ENCODE measurements around the gene ACTR3C. TPM values are rescaled to one million over a fixed set of nuclear protein-coding genes. Genes with fewer than 3 reads are reported as not detected.
"Not testable (repeated sequence)": the region's sequence is repeated elsewhere in the genome, so short reads cannot be mapped to it uniquely, and the experiment has no call there.

The ACTR3C gene
- total RNA-seq, 1 experiment from 2014 or later, result 8.0 TPM

GRCh38 chr7:150278383-150278782 is 45.0 kb downstream of the ACTR3C start:
- H3K9me3 Mint-ChIP-seq (ENCODE audit: unreplicated experiment); H3K4me1 ChIP-seq; POLR2A ChIA-PET; H3K27me3 ChIP-seq (replicated peaks; ENCODE audit: control insufficient read depth, insufficient read depth, low read length); DNase-seq; H3K4me3 Mint-ChIP-seq (ENCODE audit: unreplicated experiment); H3K36me3 ChIP-seq (ENCODE audit: control insufficient read depth, insufficient read depth, low read length); H3K36me3 Mint-ChIP-seq (ENCODE audit: insufficient read depth, unreplicated experiment); intact Hi-C loops (cut with micrococcal nuclease; ENCODE audit: unreplicated experiment); H3K9me3 ChIP-seq; BruUV-seq (replicated peaks); H3K27ac Mint-ChIP-seq (ENCODE audit: unreplicated experiment); H3K4me3 ChIP-seq (ENCODE audit: low read depth, low read length); H3K4me1 Mint-ChIP-seq (ENCODE audit: low read depth, unreplicated experiment); H3K27me3 Mint-ChIP-seq (ENCODE audit: insufficient read depth, unreplicated experiment); CTCF ChIA-PET: not testable (repeated sequence)

- POLR2A ChIA-PET; H3K9me3 Mint-ChIP-seq (ENCODE audit: unreplicated experiment); H3K27me3 ChIP-seq (replicated peaks; ENCODE audit: control insufficient read depth, insufficient read depth, low read length); H3K36me3 Mint-ChIP-seq (ENCODE audit: insufficient read depth, unreplicated experiment); H3K4me3 Mint-ChIP-seq (ENCODE audit: unreplicated experiment); CTCF ChIA-PET; H3K36me3 ChIP-seq (ENCODE audit: control insufficient read depth, insufficient read depth, low read length); BruUV-seq (replicated peaks); H3K27me3 Mint-ChIP-seq (ENCODE audit: insufficient read depth, unreplicated experiment); H3K4me1 Mint-ChIP-seq (ENCODE audit: low read depth, unreplicated experiment); H3K9me3 ChIP-seq; H3K4me1 ChIP-seq; H3K4me3 ChIP-seq (ENCODE audit: low read depth, low read length); H3K27ac Mint-ChIP-seq (ENCODE audit: unreplicated experiment); intact Hi-C loops (cut with micrococcal nuclease; ENCODE audit: unreplicated experiment): not testable (repeated sequence)
- TF ChIP-seq CTCF (IDR thresholded peaks at IDR 0.05; ENCODE audit: insufficient read depth in 1 of 2, low read depth in 1 of 2, low read length in 1 of 2, severe bottlenecking in 1 of 2, unreplicated experiment in 1 of 2), result peak; percentile 61 to 78
- DNase-seq, result peak in 1 of 2 experiments; percentile 43
These were observed 47.1 kb downstream of the ACTR3C start for GRCh38 chr7:150276132-150276695.

- H3K4me1 ChIP-seq; H3K9me3 Mint-ChIP-seq (ENCODE audit: unreplicated experiment); intact Hi-C loops (cut with micrococcal nuclease; ENCODE audit: unreplicated experiment); H3K36me3 ChIP-seq (ENCODE audit: control insufficient read depth, insufficient read depth, low read length); BruUV-seq (replicated peaks); H3K27ac Mint-ChIP-seq (ENCODE audit: unreplicated experiment); POLR2A ChIA-PET; CTCF ChIA-PET; H3K4me3 ChIP-seq (ENCODE audit: low read depth, low read length); H3K36me3 Mint-ChIP-seq (ENCODE audit: insufficient read depth, unreplicated experiment); H3K4me3 Mint-ChIP-seq (ENCODE audit: unreplicated experiment); DNase-seq; H3K27me3 ChIP-seq (replicated peaks; ENCODE audit: control insufficient read depth, insufficient read depth, low read length); H3K27me3 Mint-ChIP-seq (ENCODE audit: insufficient read depth, unreplicated experiment); H3K4me1 Mint-ChIP-seq (ENCODE audit: low read depth, unreplicated experiment); H3K9me3 ChIP-seq: not testable (repeated sequence)
These were observed 51.4 kb downstream of the ACTR3C start for GRCh38 chr7:150271898-150272297.

- H3K4me1 Mint-ChIP-seq (ENCODE audit: low read depth, unreplicated experiment); POLR2A ChIA-PET; H3K27me3 ChIP-seq (replicated peaks; ENCODE audit: control insufficient read depth, insufficient read depth, low read length); H3K27me3 Mint-ChIP-seq (ENCODE audit: insufficient read depth, unreplicated experiment); H3K4me3 Mint-ChIP-seq (ENCODE audit: unreplicated experiment); H3K4me3 ChIP-seq (ENCODE audit: low read depth, low read length); H3K4me1 ChIP-seq; H3K36me3 ChIP-seq (ENCODE audit: control insufficient read depth, insufficient read depth, low read length); H3K9me3 Mint-ChIP-seq (ENCODE audit: unreplicated experiment); DNase-seq; intact Hi-C loops (cut with micrococcal nuclease; ENCODE audit: unreplicated experiment); H3K36me3 Mint-ChIP-seq (ENCODE audit: insufficient read depth, unreplicated experiment); H3K9me3 ChIP-seq; CTCF ChIA-PET; BruUV-seq (replicated peaks); H3K27ac Mint-ChIP-seq (ENCODE audit: unreplicated experiment): not testable (repeated sequence)
These were observed 53.1 kb downstream of the ACTR3C start for GRCh38 chr7:150270101-150270824.

GRCh38 chr7:150268798-150269197 is 54.5 kb downstream of the ACTR3C start:
- H3K9me3 Mint-ChIP-seq (ENCODE audit: unreplicated experiment); H3K4me3 Mint-ChIP-seq (ENCODE audit: unreplicated experiment); DNase-seq; H3K27ac Mint-ChIP-seq (ENCODE audit: unreplicated experiment); H3K9me3 ChIP-seq; H3K27me3 ChIP-seq (replicated peaks; ENCODE audit: control insufficient read depth, insufficient read depth, low read length); H3K36me3 Mint-ChIP-seq (ENCODE audit: insufficient read depth, unreplicated experiment); POLR2A ChIA-PET; intact Hi-C loops (cut with micrococcal nuclease; ENCODE audit: unreplicated experiment); CTCF ChIA-PET; H3K36me3 ChIP-seq (ENCODE audit: control insufficient read depth, insufficient read depth, low read length); H3K27me3 Mint-ChIP-seq (ENCODE audit: insufficient read depth, unreplicated experiment); H3K4me1 ChIP-seq; BruUV-seq (replicated peaks); H3K4me1 Mint-ChIP-seq (ENCODE audit: low read depth, unreplicated experiment); H3K4me3 ChIP-seq (ENCODE audit: low read depth, low read length): not testable (repeated sequence)

GRCh38 chr7:150268287-150268686 is 55.1 kb downstream of the ACTR3C start:
- BruUV-seq (replicated peaks); DNase-seq; H3K27me3 Mint-ChIP-seq (ENCODE audit: insufficient read depth, unreplicated experiment); H3K4me1 ChIP-seq; H3K4me1 Mint-ChIP-seq (ENCODE audit: low read depth, unreplicated experiment); H3K4me3 Mint-ChIP-seq (ENCODE audit: unreplicated experiment); H3K27me3 ChIP-seq (replicated peaks; ENCODE audit: control insufficient read depth, insufficient read depth, low read length); H3K4me3 ChIP-seq (ENCODE audit: low read depth, low read length); H3K9me3 ChIP-seq; POLR2A ChIA-PET; intact Hi-C loops (cut with micrococcal nuclease; ENCODE audit: unreplicated experiment); H3K9me3 Mint-ChIP-seq (ENCODE audit: unreplicated experiment); CTCF ChIA-PET; H3K36me3 ChIP-seq (ENCODE audit: control insufficient read depth, insufficient read depth, low read length); H3K36me3 Mint-ChIP-seq (ENCODE audit: insufficient read depth, unreplicated experiment); H3K27ac Mint-ChIP-seq (ENCODE audit: unreplicated experiment): not testable (repeated sequence)
